Gastrocnemius medialis (tissue), 4 donors: ENCODE data around the gene DSC3.

Experiments
- CTCF ChIP-seq, 5 experiments: fragments of 450-650 bp in 3 of 5; fragments of 200-600 bp in 2 of 5; sonication (generic) in 2 of 5; IDR thresholded peaks in 4 of 5; conservative IDR thresholded peaks in 1 of 5; 1 replicate in 4 of 5; 2 replicates in 1 of 5; pipeline ENCODE4 v1.5.1; 2016 to 2019; ENCODE audit warnings: antibody characterized with exemption in 5 of 5, mild to moderate bottlenecking in 3 of 5, moderate library complexity in 3 of 5
- POLR2A ChIP-seq, 2 donors: fragments of 450-650 bp; IDR thresholded peaks; one replicate each; pipeline ENCODE4 v1.6.1; 2017; ENCODE audit warnings: antibody characterized with exemption in 2 of 2, mild to moderate bottlenecking in 2 of 2, moderate library complexity in 2 of 2

- TF ChIP-seq POLR2A (IDR thresholded peaks at IDR 0.05) = no peak
- no peak for TF ChIP-seq CTCF (IDR thresholded peaks at IDR 0.05 in 4 of 5, conservative IDR thresholded peaks at IDR 0.05 in 1 of 5)
These were observed 35.3 kb upstream of the DSC3 start for GRCh38 chr18:31077878-31078277.
